ENCODE measurements around the gene STAT4. TPM values are rescaled to one million over a fixed set of nuclear protein-coding genes. Genes with fewer than 3 reads are reported as not detected.

The STAT4 gene
- polyA plus RNA-seq, 1 of the 3 experiments (the other 2 are of a cell fraction) = 0.12 TPM

DNA sequence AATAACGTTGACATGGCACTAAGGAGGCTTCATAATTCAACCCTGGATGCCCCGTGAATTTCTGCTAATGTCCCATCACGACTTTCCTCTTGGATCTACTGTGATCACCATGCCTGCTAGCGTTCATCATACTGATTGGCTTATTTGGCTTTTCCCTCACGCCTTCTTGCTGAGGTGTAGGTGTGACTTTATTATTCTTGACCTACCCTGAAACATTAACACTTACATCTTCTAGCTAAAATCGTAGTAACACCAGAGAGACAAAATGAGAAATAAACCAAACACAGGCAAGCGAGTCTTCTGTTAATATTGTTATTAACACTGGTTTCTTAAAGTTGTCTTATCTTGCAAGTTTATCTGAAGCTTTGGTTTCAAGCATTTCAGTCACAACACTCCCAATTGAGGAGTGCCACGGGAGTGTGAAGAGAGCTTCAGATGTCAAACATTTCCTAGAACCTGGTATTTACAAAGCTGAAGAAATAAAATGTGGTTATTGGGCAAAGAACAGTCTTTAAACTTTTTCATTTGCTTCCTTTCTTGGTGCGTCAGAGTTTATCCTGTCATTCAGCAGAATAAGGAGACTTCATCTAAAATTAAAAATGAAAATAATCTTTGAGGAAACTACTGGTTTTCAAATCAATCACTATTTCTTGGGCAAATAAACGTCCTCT lies 121.4 kb downstream of the STAT4 start:
- POLR2A ChIA-PET = no interaction called here

More for the DNA sequence above, 121.4 kb downstream of the STAT4 start:
- 63% methylated on average over 10 of the region's 10 CpGs for WGBS (ENCODE audit: low lambda C conversion rate)
- Histone ChIP-seq H3K9ac (no peak overlapping the region), H3K27me3 (ENCODE audit: insufficient read depth) (no peaks in the 10 kb centered on the region), H3K4me3 (ENCODE audit: low read depth in 2 of 2, low read length in 1 of 2) (no peak overlapping the region), H3K36me3 (replicated peaks in 1 of 2; ENCODE audit: control insufficient read depth in 1 of 2, insufficient read depth in 2 of 2, low read length in 1 of 2) (no peaks in the 10 kb centered on the region), H3F3A (replicated peaks; ENCODE audit: insufficient read depth) (no peaks in the 10 kb centered on the region), H4K20me1 (ENCODE audit: insufficient read depth) (no peaks in the 10 kb centered on the region), H2AFZ (ENCODE audit: low read depth) (no peak overlapping the region), H3K9me3 (no peaks in the 10 kb centered on the region), H3K4me1 (ENCODE audit: control insufficient read depth in 1 of 2, insufficient read depth in 2 of 2, low read depth in 1 of 2, low read length in 1 of 2) (no peaks in the 10 kb centered on the region; a peak in 1 of 4 replicates), H3K27ac (ENCODE audit: low read depth in 2 of 2, low read length in 1 of 2) (no peak overlapping the region), H3K4me2 (no peak overlapping the region), H3K9me2 (no peaks in the 10 kb centered on the region), H3K79me2 (ENCODE audit: insufficient read depth) (no peaks in the 10 kb centered on the region)
- no peak for DNase-seq
- CTCF ChIA-PET = interaction anchor here (0.6 to 2.7 kb wide), 9 partner anchors 8 to 249 kb away, joined by 3 to 13 read pairs (median 3); no protein-coding TSS in a partner anchor
- TF ChIP-seq POLR2AphosphoS5 (IDR thresholded peaks at IDR 0.05; ENCODE audit: low read depth, low read length) = no peak
- TF ChIP-seq NRF1 (IDR thresholded peaks at IDR 0.05; ENCODE audit: low read depth, low read length) = no peak
- TF ChIP-seq TCF12 (IDR thresholded peaks at IDR 0.05) = no peak
- TF ChIP-seq MEF2A (IDR thresholded peaks at IDR 0.05; ENCODE audit: borderline replicate concordance, low read depth) = no peak
- TF ChIP-seq TAF1 (IDR thresholded peaks at IDR 0.05; ENCODE audit: borderline replicate concordance, low read depth, low read length) = no peak
- TF ChIP-seq, protein P1, sequence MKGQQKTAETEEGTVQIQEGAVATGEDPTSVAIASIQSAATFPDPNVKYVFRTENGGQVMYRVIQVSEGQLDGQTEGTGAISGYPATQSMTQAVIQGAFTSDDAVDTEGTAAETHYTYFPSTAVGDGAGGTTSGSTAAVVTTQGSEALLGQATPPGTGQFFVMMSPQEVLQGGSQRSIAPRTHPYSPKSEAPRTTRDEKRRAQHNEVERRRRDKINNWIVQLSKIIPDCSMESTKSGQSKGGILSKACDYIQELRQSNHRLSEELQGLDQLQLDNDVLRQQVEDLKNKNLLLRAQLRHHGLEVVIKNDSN (IDR thresholded peaks at IDR 0.05; ENCODE audit: borderline replicate concordance, low read depth) = no peak
- no peak for TF ChIP-seq GABPA (IDR thresholded peaks at IDR 0.05; ENCODE audit: low read depth)
- no peak for TF ChIP-seq EZH2phosphoT487 (IDR thresholded peaks at IDR 0.05; ENCODE audit: borderline replicate concordance, low read depth)
- TF ChIP-seq, protein P2, sequence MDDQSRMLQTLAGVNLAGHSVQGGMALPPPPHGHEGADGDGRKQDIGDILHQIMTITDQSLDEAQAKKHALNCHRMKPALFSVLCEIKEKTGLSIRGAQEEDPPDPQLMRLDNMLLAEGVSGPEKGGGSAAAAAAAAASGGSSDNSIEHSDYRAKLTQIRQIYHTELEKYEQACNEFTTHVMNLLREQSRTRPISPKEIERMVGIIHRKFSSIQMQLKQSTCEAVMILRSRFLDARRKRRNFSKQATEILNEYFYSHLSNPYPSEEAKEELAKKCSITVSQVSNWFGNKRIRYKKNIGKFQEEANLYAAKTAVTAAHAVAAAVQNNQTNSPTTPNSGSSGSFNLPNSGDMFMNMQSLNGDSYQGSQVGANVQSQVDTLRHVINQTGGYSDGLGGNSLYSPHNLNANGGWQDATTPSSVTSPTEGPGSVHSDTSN (IDR thresholded peaks at IDR 0.05) = no peak
- no peak for TF ChIP-seq FOXM1 (IDR thresholded peaks at IDR 0.05; ENCODE audit: low read depth)
- no peak for TF ChIP-seq CHD2 (IDR thresholded peaks at IDR 0.05; ENCODE audit: low read length, partially characterized antibody)
- TF ChIP-seq, protein P3, sequence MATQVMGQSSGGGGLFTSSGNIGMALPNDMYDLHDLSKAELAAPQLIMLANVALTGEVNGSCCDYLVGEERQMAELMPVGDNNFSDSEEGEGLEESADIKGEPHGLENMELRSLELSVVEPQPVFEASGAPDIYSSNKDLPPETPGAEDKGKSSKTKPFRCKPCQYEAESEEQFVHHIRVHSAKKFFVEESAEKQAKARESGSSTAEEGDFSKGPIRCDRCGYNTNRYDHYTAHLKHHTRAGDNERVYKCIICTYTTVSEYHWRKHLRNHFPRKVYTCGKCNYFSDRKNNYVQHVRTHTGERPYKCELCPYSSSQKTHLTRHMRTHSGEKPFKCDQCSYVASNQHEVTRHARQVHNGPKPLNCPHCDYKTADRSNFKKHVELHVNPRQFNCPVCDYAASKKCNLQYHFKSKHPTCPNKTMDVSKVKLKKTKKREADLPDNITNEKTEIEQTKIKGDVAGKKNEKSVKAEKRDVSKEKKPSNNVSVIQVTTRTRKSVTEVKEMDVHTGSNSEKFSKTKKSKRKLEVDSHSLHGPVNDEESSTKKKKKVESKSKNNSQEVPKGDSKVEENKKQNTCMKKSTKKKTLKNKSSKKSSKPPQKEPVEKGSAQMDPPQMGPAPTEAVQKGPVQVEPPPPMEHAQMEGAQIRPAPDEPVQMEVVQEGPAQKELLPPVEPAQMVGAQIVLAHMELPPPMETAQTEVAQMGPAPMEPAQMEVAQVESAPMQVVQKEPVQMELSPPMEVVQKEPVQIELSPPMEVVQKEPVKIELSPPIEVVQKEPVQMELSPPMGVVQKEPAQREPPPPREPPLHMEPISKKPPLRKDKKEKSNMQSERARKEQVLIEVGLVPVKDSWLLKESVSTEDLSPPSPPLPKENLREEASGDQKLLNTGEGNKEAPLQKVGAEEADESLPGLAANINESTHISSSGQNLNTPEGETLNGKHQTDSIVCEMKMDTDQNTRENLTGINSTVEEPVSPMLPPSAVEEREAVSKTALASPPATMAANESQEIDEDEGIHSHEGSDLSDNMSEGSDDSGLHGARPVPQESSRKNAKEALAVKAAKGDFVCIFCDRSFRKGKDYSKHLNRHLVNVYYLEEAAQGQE (IDR thresholded peaks at IDR 0.05; ENCODE audit: low read depth, low read length) = no peak
- TF ChIP-seq, protein P4, sequence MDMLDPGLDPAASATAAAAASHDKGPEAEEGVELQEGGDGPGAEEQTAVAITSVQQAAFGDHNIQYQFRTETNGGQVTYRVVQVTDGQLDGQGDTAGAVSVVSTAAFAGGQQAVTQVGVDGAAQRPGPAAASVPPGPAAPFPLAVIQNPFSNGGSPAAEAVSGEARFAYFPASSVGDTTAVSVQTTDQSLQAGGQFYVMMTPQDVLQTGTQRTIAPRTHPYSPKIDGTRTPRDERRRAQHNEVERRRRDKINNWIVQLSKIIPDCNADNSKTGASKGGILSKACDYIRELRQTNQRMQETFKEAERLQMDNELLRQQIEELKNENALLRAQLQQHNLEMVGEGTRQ (IDR thresholded peaks at IDR 0.05; ENCODE audit: borderline replicate concordance, low read depth, low read length) = no peak
- no peak for TF ChIP-seq EP300 (IDR thresholded peaks at IDR 0.05; ENCODE audit: borderline replicate concordance in 1 of 2, low read depth in 1 of 2, low read length in 1 of 2)
- no peak for TF ChIP-seq GATA2 (CRISPR knock-in tag; IDR thresholded peaks at IDR 0.05)
- no peak for TF ChIP-seq RFX5 (IDR thresholded peaks at IDR 0.05; ENCODE audit: low read length)
- TF ChIP-seq, protein P5, sequence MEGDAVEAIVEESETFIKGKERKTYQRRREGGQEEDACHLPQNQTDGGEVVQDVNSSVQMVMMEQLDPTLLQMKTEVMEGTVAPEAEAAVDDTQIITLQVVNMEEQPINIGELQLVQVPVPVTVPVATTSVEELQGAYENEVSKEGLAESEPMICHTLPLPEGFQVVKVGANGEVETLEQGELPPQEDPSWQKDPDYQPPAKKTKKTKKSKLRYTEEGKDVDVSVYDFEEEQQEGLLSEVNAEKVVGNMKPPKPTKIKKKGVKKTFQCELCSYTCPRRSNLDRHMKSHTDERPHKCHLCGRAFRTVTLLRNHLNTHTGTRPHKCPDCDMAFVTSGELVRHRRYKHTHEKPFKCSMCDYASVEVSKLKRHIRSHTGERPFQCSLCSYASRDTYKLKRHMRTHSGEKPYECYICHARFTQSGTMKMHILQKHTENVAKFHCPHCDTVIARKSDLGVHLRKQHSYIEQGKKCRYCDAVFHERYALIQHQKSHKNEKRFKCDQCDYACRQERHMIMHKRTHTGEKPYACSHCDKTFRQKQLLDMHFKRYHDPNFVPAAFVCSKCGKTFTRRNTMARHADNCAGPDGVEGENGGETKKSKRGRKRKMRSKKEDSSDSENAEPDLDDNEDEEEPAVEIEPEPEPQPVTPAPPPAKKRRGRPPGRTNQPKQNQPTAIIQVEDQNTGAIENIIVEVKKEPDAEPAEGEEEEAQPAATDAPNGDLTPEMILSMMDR (IDR thresholded peaks at IDR 0.05) = no peak
- no peak for TF ChIP-seq FOSL2 (IDR thresholded peaks at IDR 0.05; ENCODE audit: borderline replicate concordance, low read depth)
